BLaER1 treated with 17β-estradiol and CSF1 and Interleukin-3, amounts not matched to agents 10 nM and 100 nM (cell line): ENCODE data around the gene ARSG.
A peak's percentile ranks its signal among the peaks of the same experiment; 100 is the strongest.
"Not testable (repeated sequence)": the region's sequence is repeated elsewhere in the genome, so short reads cannot be mapped to it uniquely, and the experiment has no call there.

ENCODE experiments used
- H3K27ac ChIP-seq, 11 experiments: shearing (Covaris generic); formaldehyde crosslinking; 2 replicates each; pipeline ENCODE4 v1.8.1; 2022
- H3K27me3 ChIP-seq, 11 experiments: shearing (Covaris generic); formaldehyde crosslinking; 2 replicates each; pipeline ENCODE4 v1.8.1; 2022
- H3K36me3 ChIP-seq, 11 experiments: shearing (Covaris generic); formaldehyde crosslinking; 2 replicates each; pipeline ENCODE4 v1.8.1; 2022
- H3K4me1 ChIP-seq, 10 experiments: shearing (Covaris generic); formaldehyde crosslinking; 2 replicates each; pipeline ENCODE4 v1.8.1; 2022
- H3K4me2 ChIP-seq, 11 experiments: shearing (Covaris generic); formaldehyde crosslinking; 2 replicates each; pipeline ENCODE4 v1.8.1; 2022
- H3K4me3 ChIP-seq, 10 experiments: shearing (Covaris generic); formaldehyde crosslinking; 2 replicates each; pipeline ENCODE4 v1.8.1; 2022
- H3K9ac ChIP-seq, 11 experiments: shearing (Covaris generic); formaldehyde crosslinking; 2 replicates each; pipeline ENCODE4 v1.8.1; 2022
- H3K9me3 ChIP-seq, 11 experiments: shearing (Covaris generic); formaldehyde crosslinking; replicated peaks in 1 of 11; 2 replicates each; pipeline ENCODE4 v1.8.1; 2022
- H4K20me1 ChIP-seq, 11 experiments: shearing (Covaris generic); formaldehyde crosslinking; 2 replicates each; pipeline ENCODE4 v1.8.1; 2022
- Cebpa-rat ChIP-seq, 11 experiments: shearing (Covaris generic); IDR thresholded peaks; 2 replicates each; pipeline ENCODE4 v1.8.1; 2022

Gene ARSG

DNA sequence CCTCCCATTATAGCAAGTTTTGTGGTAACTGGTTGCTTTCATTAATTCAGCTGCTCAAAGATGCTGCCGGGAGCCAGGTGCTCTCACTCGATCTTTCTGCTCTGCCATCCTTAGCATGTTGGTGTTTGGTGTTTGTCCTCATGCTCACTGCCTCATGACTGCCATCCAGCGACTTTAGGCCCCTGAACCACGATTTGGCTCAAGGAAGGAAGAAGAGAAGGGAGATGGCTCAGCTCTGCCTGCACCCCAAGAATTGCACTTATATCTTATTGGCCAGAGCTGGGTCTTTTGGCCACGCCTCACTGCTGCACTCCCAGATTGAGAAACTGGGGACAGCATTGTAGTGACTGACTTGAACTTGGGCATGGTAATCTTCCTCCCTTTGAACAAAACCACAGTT, 52.7 kb downstream of the ARSG start:
- peak overlapping the region in 8 of 11 experiments; percentile 79 to 91 (median 86); a peak in 17 of 22 replicates for H3K9ac ChIP-seq
- no peaks in the 10 kb centered on the region for H3K9me3 ChIP-seq
- no peak for TF ChIP-seq Cebpa-rat (IDR thresholded peaks at IDR 0.05)

DNA sequence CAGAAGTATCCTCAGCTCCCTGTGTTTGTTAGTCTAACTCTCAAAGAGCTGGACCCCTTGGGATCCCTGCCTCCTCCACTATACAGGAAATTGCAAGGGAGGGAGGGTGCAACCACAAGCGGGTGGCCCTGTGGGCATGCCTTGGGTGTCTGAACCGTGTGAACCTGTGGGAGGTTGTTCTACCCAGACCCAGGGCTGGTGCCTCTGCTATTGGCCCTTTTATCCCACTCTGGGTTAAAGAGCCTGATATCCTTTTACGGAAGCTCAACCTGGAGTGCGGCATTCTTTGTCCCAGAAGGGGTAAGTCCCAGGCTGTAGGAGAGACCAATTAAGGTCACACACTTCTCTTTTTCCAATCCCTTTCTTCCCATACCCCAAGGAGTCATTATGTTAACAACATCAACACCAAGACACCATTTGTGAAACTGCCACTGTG, 53.4 kb downstream of the ARSG start:
- Histone ChIP-seq H4K20me1 (no peaks in the 10 kb centered on the region), H3K4me1 (peaks cover 53 to 87% (median 75%) of the 10 kb centered on the region in 10 experiments), H3K9me3 (no peaks in the 10 kb centered on the region), H3K4me2 (peak overlapping the region; percentile 79 to 97 (median 85)), H3K9ac (peak overlapping the region in 9 of 11 experiments; percentile 31 to 91 (median 85); a peak in 17 of 22 replicates), H3K27ac (peak overlapping the region in 10 of 11 experiments; percentile 1 to 99 (median 96); a peak in 19 of 22 replicates), H3K4me3 (peak overlapping the region in 6 of 10 experiments; percentile 6 to 55 (median 40); a peak in 8 of 20 replicates), H3K27me3 (peaks cover 0 to 11% (median 0%) of the 10 kb centered on the region in 11 experiments; a peak in 2 of 22 replicates), H3K36me3 (no peaks in the 10 kb centered on the region)
- TF ChIP-seq Cebpa-rat (IDR thresholded peaks at IDR 0.05), result no peak

More for the DNA sequence above, 52.7 kb downstream of the ARSG start:
- Histone ChIP-seq H3K4me2 (peak overlapping the region; percentile 79 to 97 (median 85)), H4K20me1 (no peaks in the 10 kb centered on the region), H3K27me3 (peaks cover 0 to 11% (median 0%) of the 10 kb centered on the region in 11 experiments; a peak in 2 of 22 replicates), H3K27ac (peak overlapping the region in 9 of 11 experiments; percentile 51 to 99 (median 96); a peak in 18 of 22 replicates), H3K4me1 (peaks cover 53 to 79% (median 69%) of the 10 kb centered on the region in 10 experiments), H3K4me3 (peak overlapping the region in 1 of 10 experiments; percentile 10; a peak in 3 of 20 replicates), H3K36me3 (no peaks in the 10 kb centered on the region)

DNA sequence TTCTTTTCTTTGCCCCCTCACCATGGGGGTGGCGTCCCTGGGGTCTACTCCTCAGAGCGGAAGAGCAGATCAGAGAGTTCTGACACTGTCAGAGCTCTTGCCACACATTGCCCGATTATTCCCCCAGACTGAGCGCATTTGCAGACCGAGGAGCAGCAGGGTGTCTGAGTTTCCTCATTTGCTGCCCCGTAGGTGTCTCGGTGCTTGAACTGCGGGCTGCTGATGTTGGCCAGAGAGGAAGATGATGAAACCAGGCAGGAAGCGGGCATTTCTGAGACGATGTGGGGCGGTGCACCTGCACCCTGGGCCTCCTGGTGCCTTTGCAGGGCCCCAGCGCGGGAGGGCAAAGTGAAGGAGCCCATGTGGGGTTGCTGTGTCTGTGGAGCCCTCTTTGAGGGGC, 55.2 kb downstream of the ARSG start:
- H3K9me3 ChIP-seq, result no peaks in the 10 kb centered on the region
- H3K27ac ChIP-seq, result peak overlapping the region in 10 of 11 experiments; percentile 43 to 99 (median 96); a peak in 20 of 22 replicates
- H3K4me1 ChIP-seq, result peaks cover 53 to 81% (median 69%) of the 10 kb centered on the region in 10 experiments
- 0 out of 22 replicates have a peak, but pooled peaks cover 0 to 1% (median 0%) of the 10 kb centered on the region in 11 experiments for H3K36me3 ChIP-seq
- H3K27me3 ChIP-seq, result peaks cover 0 to 11% (median 0%) of the 10 kb centered on the region in 11 experiments; a peak in 2 of 22 replicates
- peak overlapping the region in 7 of 10 experiments; percentile 10 to 56 (median 27); a peak in 10 of 20 replicates for H3K4me3 ChIP-seq
- no peaks in the 10 kb centered on the region for H4K20me1 ChIP-seq
- H3K4me2 ChIP-seq, result peak overlapping the region; percentile 79 to 97 (median 88)
- peak overlapping the region in 10 of 11 experiments; percentile 35 to 91 (median 84); a peak in 19 of 22 replicates for H3K9ac ChIP-seq
- TF ChIP-seq Cebpa-rat (IDR thresholded peaks at IDR 0.05), result peak in 10 of 11 experiments; percentile 59 to 100 (median 100); a peak in 19 of 22 replicates

DNA sequence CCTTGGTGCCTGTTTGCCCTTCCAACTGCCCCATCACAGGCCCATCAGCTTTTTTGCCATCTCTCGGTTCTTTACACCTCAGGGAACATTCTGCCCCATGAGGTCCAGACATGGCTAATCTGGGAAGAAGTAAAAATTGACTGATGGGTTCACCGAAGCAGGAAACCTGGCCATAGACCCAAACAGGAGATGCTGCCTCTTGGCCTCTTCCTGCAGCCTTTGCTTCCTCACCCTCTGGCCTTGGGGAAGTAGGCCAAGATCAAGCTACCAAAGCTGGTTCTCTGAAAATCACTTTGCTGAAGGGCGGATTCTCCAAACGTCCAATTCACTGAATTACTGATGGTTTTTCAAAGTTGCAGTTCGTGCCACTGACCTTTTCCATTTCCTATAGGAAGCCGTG, 56.1 kb downstream of the ARSG start:
- Histone ChIP-seq H3K4me2 (peak overlapping the region; percentile 79 to 97 (median 88)), H3K4me3 (peak overlapping the region in 7 of 10 experiments; percentile 10 to 56 (median 26); a peak in 11 of 20 replicates), H3K9ac (peak overlapping the region in 9 of 11 experiments; percentile 64 to 91 (median 85); a peak in 17 of 22 replicates)

DNA sequence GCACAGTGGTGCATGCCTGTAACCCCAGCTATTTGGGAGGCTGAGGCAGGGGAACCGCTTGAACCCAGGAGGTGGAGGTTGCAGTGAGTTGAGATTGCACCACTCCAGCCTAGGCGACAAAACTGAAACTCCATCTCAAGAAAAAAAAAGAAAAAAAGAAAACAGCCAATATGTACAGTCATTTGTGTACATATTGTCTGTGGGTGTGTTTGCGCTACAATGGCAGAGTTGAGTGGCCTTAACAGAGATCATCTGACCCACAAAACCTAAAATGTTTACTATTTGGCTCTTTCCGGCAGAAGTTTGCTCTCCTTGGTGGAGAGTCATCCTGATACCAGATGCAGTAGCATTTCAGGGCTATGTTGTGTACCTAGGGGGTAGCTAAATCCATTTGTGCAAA, 57.9 kb downstream of the ARSG start:
- peaks cover 44 to 84% (median 61%) of the 10 kb centered on the region in 10 experiments for H3K4me1 ChIP-seq
- H3K36me3 ChIP-seq, result 0 out of 22 replicates have a peak, but pooled peaks cover 0 to 4% (median 0%) of the 10 kb centered on the region in 11 experiments
- H3K9me3 ChIP-seq, result no peaks in the 10 kb centered on the region
- H3K4me2 ChIP-seq, result peak overlapping the region in 9 of 11 experiments; percentile 82 to 97 (median 91); a peak in 15 of 22 replicates
- no peak overlapping the region for H3K4me3 ChIP-seq
- peak overlapping the region in 3 of 11 experiments; percentile 92 to 99 (median 96); a peak in 3 of 22 replicates for H3K27ac ChIP-seq
- H3K9ac ChIP-seq, result no peak overlapping the region
- H3K27me3 ChIP-seq, result no peaks in the 10 kb centered on the region
- TF ChIP-seq Cebpa-rat (IDR thresholded peaks at IDR 0.05), result no peak
- no peaks in the 10 kb centered on the region for H4K20me1 ChIP-seq

More for the DNA sequence above, 56.1 kb downstream of the ARSG start:
- Histone ChIP-seq H3K27ac (peak overlapping the region in 10 of 11 experiments; percentile 38 to 99 (median 96); a peak in 19 of 22 replicates), H3K27me3 (peaks cover 0 to 11% (median 0%) of the 10 kb centered on the region in 11 experiments; a peak in 2 of 22 replicates), H3K36me3 (0 out of 22 replicates have a peak, but pooled peaks cover 0 to 4% (median 0%) of the 10 kb centered on the region in 11 experiments), H3K9me3 (no peaks in the 10 kb centered on the region), H4K20me1 (no peaks in the 10 kb centered on the region), H3K4me1 (peaks cover 53 to 88% (median 69%) of the 10 kb centered on the region in 10 experiments)
- no peak for TF ChIP-seq Cebpa-rat (IDR thresholded peaks at IDR 0.05)

DNA sequence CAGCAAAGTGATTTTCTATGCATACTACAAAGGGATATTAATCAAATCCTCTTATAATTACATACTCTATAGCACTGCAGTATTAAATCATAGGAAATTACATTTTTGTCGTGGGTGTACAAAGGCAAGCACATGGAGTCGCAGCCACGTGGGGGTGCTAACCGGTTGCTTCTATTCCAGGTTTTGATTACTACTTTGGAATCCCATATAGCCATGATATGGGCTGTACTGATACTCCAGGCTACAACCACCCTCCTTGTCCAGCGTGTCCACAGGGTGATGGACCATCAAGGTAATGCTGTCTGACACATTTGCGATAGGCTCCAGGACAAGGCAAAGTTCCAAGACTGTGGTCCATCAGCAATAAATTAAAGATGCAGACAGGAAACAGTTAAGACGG, 60.1 kb downstream of the ARSG start:
- Histone ChIP-seq H3K27ac (no peak overlapping the region), H3K36me3 (0 out of 22 replicates have a peak, but pooled peaks cover 0 to 4% (median 0%) of the 10 kb centered on the region in 11 experiments), H3K9me3 (no peaks in the 10 kb centered on the region), H3K27me3 (0 out of 22 replicates have a peak, but pooled peaks cover 0 to 6% (median 0%) of the 10 kb centered on the region in 11 experiments), H4K20me1 (no peaks in the 10 kb centered on the region), H3K9ac (no peak overlapping the region), H3K4me1 (peaks cover 40 to 84% (median 62%) of the 10 kb centered on the region in 10 experiments), H3K4me3 (no peak overlapping the region), H3K4me2 (peak overlapping the region in 2 of 11 experiments; percentile 5 to 13; a peak in 2 of 22 replicates)
- TF ChIP-seq Cebpa-rat (IDR thresholded peaks at IDR 0.05), result no peak

DNA sequence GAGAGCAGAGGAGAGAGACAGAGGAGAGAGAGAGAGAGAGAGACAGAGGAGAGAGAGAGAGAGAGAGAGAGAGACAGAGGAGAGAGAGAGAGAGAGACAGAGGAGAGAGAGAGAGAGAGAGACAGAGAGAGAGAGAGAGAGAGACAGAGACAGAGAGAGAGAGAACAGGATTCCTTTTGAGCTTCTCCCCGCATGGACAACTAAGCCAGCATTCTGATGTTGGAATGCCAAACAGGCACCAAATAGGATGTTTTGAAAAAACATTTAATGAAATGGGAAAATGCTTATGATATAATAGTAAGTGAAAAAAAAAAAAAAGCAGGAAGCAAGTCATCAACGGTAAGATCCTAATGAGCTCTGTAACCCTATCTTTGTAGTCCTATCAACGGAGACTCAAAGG, 60.7 kb downstream of the ARSG start:
- Histone ChIP-seq H3K9ac (no peak overlapping the region), H3K36me3 (0 out of 22 replicates have a peak, but pooled peaks cover 0 to 4% (median 0%) of the 10 kb centered on the region in 11 experiments), H3K9me3 (no peaks in the 10 kb centered on the region), H3K27me3 (peaks cover 0 to 6% (median 0%) of the 10 kb centered on the region in 11 experiments; a peak in 4 of 22 replicates), H3K4me3 (no peak overlapping the region), H4K20me1 (peaks cover 0 to 4% (median 0%) of the 10 kb centered on the region in 11 experiments; a peak in 1 of 22 replicates), H3K4me2 (peak overlapping the region in 2 of 11 experiments; percentile 5 to 13; a peak in 1 of 22 replicates), H3K4me1 (peaks cover 40 to 84% (median 63%) of the 10 kb centered on the region in 10 experiments), H3K27ac (no peak overlapping the region)
- TF ChIP-seq Cebpa-rat (IDR thresholded peaks at IDR 0.05), result no peak

DNA sequence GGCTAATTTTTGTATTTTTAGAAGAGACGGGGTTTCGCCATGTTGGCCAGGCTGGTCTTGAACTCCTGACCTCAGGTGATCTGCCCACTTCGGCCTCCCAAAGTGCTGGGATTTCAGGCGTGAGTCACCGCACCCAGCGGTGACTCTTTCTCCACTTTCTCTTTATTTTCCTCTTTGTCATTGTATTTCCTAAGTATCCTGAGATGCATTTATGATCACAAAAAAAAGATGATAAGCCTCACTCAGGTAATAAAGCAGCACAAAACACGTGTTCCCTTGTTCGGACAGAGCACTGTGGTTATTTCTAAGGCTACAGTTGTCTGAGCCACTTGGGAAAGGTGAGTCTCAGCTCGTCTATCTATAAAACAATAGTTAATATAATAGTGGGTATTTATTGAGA, 61.4 kb downstream of the ARSG start:
- H3K27me3 ChIP-seq, H3K9me3 ChIP-seq, H3K9ac ChIP-seq, H3K36me3 ChIP-seq, H3K27ac ChIP-seq, H4K20me1 ChIP-seq, H3K4me3 ChIP-seq: not testable (repeated sequence)
- H3K4me1 ChIP-seq, result peaks cover 37 to 84% (median 63%) of the 10 kb centered on the region in 10 experiments
- H3K4me2 ChIP-seq, result 0 out of 22 replicates have a peak overlapping the region, but pooled peaks of 1 of the 11 experiments have one; percentile 5

DNA sequence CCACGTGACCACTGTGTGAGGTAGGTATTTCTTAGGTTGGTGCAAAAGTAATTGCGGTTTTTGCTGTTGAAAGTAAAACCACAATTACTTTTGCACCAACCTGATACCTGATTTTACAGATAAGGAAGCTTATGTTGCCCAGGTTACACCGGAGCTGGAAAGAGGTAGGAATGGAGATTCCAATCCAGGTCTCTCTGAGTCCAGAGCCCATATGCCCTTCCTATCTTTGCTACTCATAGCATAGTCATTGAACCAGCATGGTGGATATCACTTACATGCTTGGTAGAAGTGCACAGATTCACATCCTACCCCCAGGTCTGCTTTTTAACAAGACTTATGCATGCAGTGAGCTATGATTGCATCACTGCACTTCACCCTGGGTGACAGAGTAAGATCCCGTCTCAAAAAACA, 61.8 kb downstream of the ARSG start:
- peak overlapping the region in 2 of 11 experiments; percentile 9 to 86; a peak in 4 of 22 replicates for H3K4me2 ChIP-seq
- H3K9me3 ChIP-seq, result no peaks in the 10 kb centered on the region
- H3K27ac ChIP-seq, result no peak overlapping the region
- peaks cover 32 to 83% (median 60%) of the 10 kb centered on the region in 10 experiments for H3K4me1 ChIP-seq
- peaks cover 0 to 12% (median 6%) of the 10 kb centered on the region in 11 experiments; a peak in 9 of 22 replicates for H3K27me3 ChIP-seq
- peaks cover 0 to 4% (median 0%) of the 10 kb centered on the region in 11 experiments; a peak in 1 of 22 replicates for H4K20me1 ChIP-seq
- no peak overlapping the region for H3K9ac ChIP-seq
- H3K36me3 ChIP-seq, result peaks cover 0 to 10% (median 0%) of the 10 kb centered on the region in 11 experiments; a peak in 3 of 22 replicates
- H3K4me3 ChIP-seq, result no peak overlapping the region
- no peak; a peak in 1 of 22 replicates for TF ChIP-seq Cebpa-rat (IDR thresholded peaks at IDR 0.05)

DNA sequence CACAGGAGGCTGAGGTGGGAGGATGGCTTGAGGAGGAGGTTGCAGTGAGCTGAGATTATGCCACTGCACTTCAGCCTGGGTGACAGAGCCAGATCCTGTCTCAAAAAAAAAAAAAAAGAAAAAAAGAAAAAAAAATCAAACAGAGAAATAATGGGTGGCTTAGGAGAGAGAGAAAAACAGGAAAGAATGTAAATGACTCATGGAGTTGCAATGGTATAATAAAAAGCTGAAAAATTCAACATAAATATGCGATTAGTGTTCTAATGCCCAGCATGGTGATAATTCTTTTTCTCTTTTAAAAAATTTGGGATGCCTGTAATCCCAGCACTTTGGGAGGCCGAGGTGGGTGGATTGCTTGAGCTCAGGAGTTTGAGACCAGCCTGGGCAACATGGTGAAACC, 63.0 kb downstream of the ARSG start:
- H3K4me1 ChIP-seq, result peaks cover 30 to 73% (median 52%) of the 10 kb centered on the region in 10 experiments
- H3K27me3 ChIP-seq, result peaks cover 0 to 14% (median 6%) of the 10 kb centered on the region in 11 experiments; a peak in 9 of 22 replicates
- H3K4me3 ChIP-seq, H4K20me1 ChIP-seq, H3K27ac ChIP-seq, H3K9ac ChIP-seq, H3K9me3 ChIP-seq: not testable (repeated sequence)
- peak overlapping the region; percentile 23 to 97 (median 86); a peak in 19 of 22 replicates for H3K4me2 ChIP-seq
- H3K36me3 ChIP-seq, result peaks cover 0 to 11% (median 0%) of the 10 kb centered on the region in 11 experiments; a peak in 3 of 22 replicates

DNA sequence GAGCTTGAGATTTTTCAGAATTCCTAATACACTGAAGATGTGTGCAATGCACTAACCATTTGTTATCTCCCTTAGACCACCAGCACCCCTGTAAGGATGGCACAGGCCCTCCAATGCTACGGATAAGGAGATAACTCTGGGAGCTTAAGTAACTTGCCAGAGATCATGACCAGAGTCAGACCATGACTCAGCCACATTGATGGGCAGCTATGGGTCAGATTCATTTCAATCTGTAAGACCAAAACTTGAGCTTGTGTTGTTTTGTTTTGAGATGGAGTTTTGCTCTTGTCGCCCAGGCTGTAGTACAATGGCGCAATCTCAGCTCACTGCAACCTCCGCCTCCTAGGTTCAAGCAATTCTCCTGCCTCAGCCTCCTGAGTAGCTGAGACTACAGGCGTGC, 63.8 kb downstream of the ARSG start:
- not testable (repeated sequence) for H3K27ac ChIP-seq, H4K20me1 ChIP-seq, H3K9me3 ChIP-seq, H3K4me3 ChIP-seq, H3K9ac ChIP-seq
- Histone ChIP-seq H3K4me2 (peak overlapping the region; percentile 3 to 97 (median 86); a peak in 19 of 22 replicates), H3K27me3 (peaks cover 0 to 17% (median 6%) of the 10 kb centered on the region in 11 experiments; a peak in 9 of 22 replicates), H3K4me1 (peaks cover 38 to 73% (median 57%) of the 10 kb centered on the region in 10 experiments), H3K36me3 (peaks cover 0 to 11% (median 0%) of the 10 kb centered on the region in 11 experiments; a peak in 3 of 22 replicates)
